Hepatocyte (in vitro differentiated cells): ENCODE data around the gene TBC1D32.

Experiments used
- EZH2phosphoT487 ChIP-seq: fragments of 200-600 bp; sonication (generic); IDR thresholded peaks from one replicate; pipeline ENCODE4 v1.6.1; 2018; ENCODE audit warnings: antibody characterized with exemption, mild to moderate bottlenecking, low read depth, moderate library complexity; ENCODE audit not compliant: unreplicated experiment, severe bottlenecking
- TF ChIP-seq, protein P1 (sequence below): fragments of 200-600 bp; sonication (generic); IDR thresholded peaks from 2 replicates; pipeline ENCODE4 v1.5.1; 2016; ENCODE audit warnings: antibody characterized with exemption, mild to moderate bottlenecking; ENCODE audit not compliant: poor library complexity

DNA sequence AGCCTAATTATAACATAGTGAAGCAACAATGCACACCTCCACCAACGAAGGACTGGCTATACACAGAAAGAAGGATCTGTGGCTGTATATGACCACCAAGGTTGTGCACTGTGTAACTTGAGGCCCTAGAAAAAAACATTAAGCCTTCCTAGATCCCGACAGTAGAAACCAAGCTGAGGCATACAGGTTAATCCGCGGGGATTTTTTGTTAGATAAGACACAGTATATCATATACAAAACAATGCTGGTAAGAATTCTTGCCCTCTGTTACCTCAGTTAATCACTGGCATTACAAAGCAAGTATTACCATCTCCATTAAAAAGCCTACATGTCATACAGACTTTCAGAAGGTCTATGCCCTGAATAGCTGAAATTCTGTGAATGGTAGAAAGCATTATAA, 228.8 kb downstream of the TBC1D32 start:
- TF ChIP-seq, protein P1, sequence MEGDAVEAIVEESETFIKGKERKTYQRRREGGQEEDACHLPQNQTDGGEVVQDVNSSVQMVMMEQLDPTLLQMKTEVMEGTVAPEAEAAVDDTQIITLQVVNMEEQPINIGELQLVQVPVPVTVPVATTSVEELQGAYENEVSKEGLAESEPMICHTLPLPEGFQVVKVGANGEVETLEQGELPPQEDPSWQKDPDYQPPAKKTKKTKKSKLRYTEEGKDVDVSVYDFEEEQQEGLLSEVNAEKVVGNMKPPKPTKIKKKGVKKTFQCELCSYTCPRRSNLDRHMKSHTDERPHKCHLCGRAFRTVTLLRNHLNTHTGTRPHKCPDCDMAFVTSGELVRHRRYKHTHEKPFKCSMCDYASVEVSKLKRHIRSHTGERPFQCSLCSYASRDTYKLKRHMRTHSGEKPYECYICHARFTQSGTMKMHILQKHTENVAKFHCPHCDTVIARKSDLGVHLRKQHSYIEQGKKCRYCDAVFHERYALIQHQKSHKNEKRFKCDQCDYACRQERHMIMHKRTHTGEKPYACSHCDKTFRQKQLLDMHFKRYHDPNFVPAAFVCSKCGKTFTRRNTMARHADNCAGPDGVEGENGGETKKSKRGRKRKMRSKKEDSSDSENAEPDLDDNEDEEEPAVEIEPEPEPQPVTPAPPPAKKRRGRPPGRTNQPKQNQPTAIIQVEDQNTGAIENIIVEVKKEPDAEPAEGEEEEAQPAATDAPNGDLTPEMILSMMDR, result no peak
- TF ChIP-seq EZH2phosphoT487, result no peak
